ENCODE results near the gene PDGFC. TPM values are rescaled to one million over a fixed set of nuclear protein-coding genes. Genes with fewer than 3 reads are reported as not detected.

PDGFC gene
- total and polyA plus RNA-seq, 2 of the 8 experiments (the other 6 are each of a cell fraction or from before 2014, with no cell fraction given): 0.65 to 2.7 TPM

DNA sequence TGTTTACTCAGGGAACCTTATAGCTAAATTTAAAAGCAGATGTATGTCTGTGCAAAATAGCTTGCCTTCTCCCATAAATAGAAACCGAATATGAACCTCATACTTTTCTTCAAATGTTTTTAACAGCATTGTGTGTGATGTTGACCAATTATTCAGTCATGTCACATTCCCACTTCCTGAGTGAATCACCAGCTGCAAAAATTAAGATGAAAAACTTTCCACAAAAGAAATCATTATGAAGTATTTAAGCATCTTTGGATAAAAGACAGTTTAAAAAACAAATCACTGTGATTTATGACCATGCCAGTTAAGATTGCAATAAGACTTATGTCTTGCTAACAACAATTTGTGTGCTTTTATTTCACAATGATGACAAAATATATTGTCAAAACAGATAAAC is 220.1 kb downstream of the PDGFC start:
- Histone ChIP-seq H3K27me3 (replicated peaks in 1 of 4; ENCODE audit: control insufficient read depth in 3 of 4, extremely low read depth in 1 of 4, insufficient read depth in 3 of 4, low read length in 3 of 4) (peaks cover 0 to 1% (median 0%) of the 10 kb centered on the region in 4 experiments; a peak in 1 of 7 replicates), H3K79me1 (ENCODE audit: low read depth, low read length) (no peaks in the 10 kb centered on the region), H2BK20ac (ENCODE audit: low read length) (no peak overlapping the region), H3K23me2 (ENCODE audit: low read depth, low read length) (no peaks in the 10 kb centered on the region), H2AFZ (ENCODE audit: low read length) (no peak overlapping the region), H4K91ac (replicated peaks; ENCODE audit: insufficient read length, low read length) (no peak overlapping the region), H2AK5ac (ENCODE audit: low read depth, low read length) (no peak overlapping the region), H3K4me1 (replicated peaks in 1 of 4; ENCODE audit: control insufficient read depth in 3 of 4, insufficient read depth in 4 of 4, low read length in 3 of 4) (no peaks in the 10 kb centered on the region), H2BK15ac (ENCODE audit: low read length) (no peak overlapping the region), H3K23ac (ENCODE audit: insufficient read length) (no peak overlapping the region), H4K8ac (ENCODE audit: extremely low read depth, insufficient read depth, low read length) (no peak overlapping the region), H3K79me2 (ENCODE audit: control insufficient read depth in 1 of 2, insufficient read depth in 2 of 2, low read length in 2 of 2) (no peaks in the 10 kb centered on the region), H2BK120ac (replicated peaks; ENCODE audit: low read depth, low read length) (no peak overlapping the region), H4K5ac (ENCODE audit: insufficient read length, low read depth, low read length) (no peak overlapping the region), H3K56ac (replicated peaks; ENCODE audit: insufficient read length, low read depth, low read length) (no peak overlapping the region), H4K20me1 (replicated peaks in 1 of 2; ENCODE audit: control insufficient read depth in 1 of 2, insufficient read depth in 2 of 2, low read length in 2 of 2) (no peaks in the 10 kb centered on the region), H3K4me2 (ENCODE audit: insufficient read depth in 1 of 2, low read depth in 2 of 2, low read length in 2 of 2) (no peak overlapping the region), H3K9me3 (ENCODE audit: insufficient read depth in 2 of 2, low read depth in 1 of 2, low read length in 1 of 2) (no peaks in the 10 kb centered on the region), H3K36me3 (ENCODE audit: control insufficient read depth in 2 of 4, insufficient read depth in 4 of 4, low read length in 3 of 4) (no peaks in the 10 kb centered on the region), H2BK12ac (ENCODE audit: low read depth, low read length) (no peak overlapping the region), H3K4ac (replicated peaks; ENCODE audit: insufficient read length, low read depth, low read length) (no peak overlapping the region), H3K18ac (ENCODE audit: extremely low read depth, low read length) (no peak overlapping the region), H3K9ac (replicated peaks in 1 of 4; ENCODE audit: extremely low read depth in 1 of 4, low read depth in 3 of 4, low read length in 3 of 4) (no peak overlapping the region), H3K14ac (ENCODE audit: insufficient read length) (no peak overlapping the region), H2BK5ac (ENCODE audit: low read depth, low read length) (no peak overlapping the region), H3K27ac (ENCODE audit: low read depth, low read length) (no peak overlapping the region), H3K4me3 (ENCODE audit: extremely low read depth in 1 of 4, insufficient read depth in 2 of 4, low read depth in 3 of 4, low read length in 4 of 4) (no peak overlapping the region)
- ChIA-PET CTCF (ENCODE audit: partially characterized antibody) (interaction anchor here (0.8 kb wide), 1 partner anchor 16 kb away, joined by 3 read pairs; no protein-coding TSS in a partner anchor), POLR2A (ENCODE audit: partially characterized antibody) (no interaction called here)
- no peak for DNase-seq (ENCODE audit: low read depth in 1 of 2, low spot score in 2 of 2)
- 94% methylated on average over 1 of the region's 1 CpG; no CpG with 5 or more reads in 1 of the 2 experiments for WGBS, 2 experiments (ENCODE audit: extremely low coverage in 1 of 2, insufficient coverage in 1 of 2, insufficient read length in 1 of 2, insufficient replicate concordance in 2 of 2, low coverage in 1 of 2, low lambda C conversion rate in 2 of 2, missing lambda C conversion rate in 1 of 2)
- no peak for FAIRE-seq
- TF ChIP-seq SP2 (IDR thresholded peaks at IDR 0.05; ENCODE audit: low read length): no peak
- TF ChIP-seq RBBP5 (IDR thresholded peaks at IDR 0.05; ENCODE audit: borderline replicate concordance, low read depth, low read length): no peak
- no peak for TF ChIP-seq RNF2 (IDR thresholded peaks at IDR 0.05; ENCODE audit: borderline replicate concordance, low read depth, low read length, missing control alignments, poor library complexity, severe bottlenecking)
- TF ChIP-seq SAP30 (IDR thresholded peaks at IDR 0.05; ENCODE audit: insufficient read depth, insufficient replicate concordance, low read length): no peak
- no peak for TF ChIP-seq HDAC6 (IDR thresholded peaks at IDR 0.05; ENCODE audit: low read depth, low read length)
- TF ChIP-seq SIX5 (IDR thresholded peaks at IDR 0.05; ENCODE audit: low read depth, low read length): no peak
